GM12878 (cell line): ENCODE measurements around the gene ADAMTS2. TPM values are rescaled to one million over a fixed set of nuclear protein-coding genes. Genes with fewer than 3 reads are reported as not detected.

Experiments used
- ATAC-seq: fragments of 200-7000 bp; cut with Tn5 transposase; 3 replicates; pipeline ENCODE4 v1.9.1; 2020; ENCODE audit warnings: mild to moderate bottlenecking, moderate library complexity
- BruUV-seq: library from RNA; stranded (reverse); fragments of 400-500 nt; replicated peaks from 2 replicates; lab custom pipeline; 2021; lab: Mats Ljungman, UMichigan
- CTCF ChIA-PET: fragments of 300-600 bp; sonication (Branson Sonifier 250); formaldehyde crosslinking; extraction: SDS; loops from one replicate; lab custom pipeline; 2021; ENCODE audit warnings: inconsistent platforms; lab: Yijun Ruan, JAX
- POLR2A ChIA-PET: fragments of 350-600 bp; formaldehyde crosslinking; extraction: SDS; loops from one replicate; lab custom pipeline; 2021; ENCODE audit warnings: inconsistent platforms; lab: Charles Lee
- RAD21 ChIA-PET: fragments of 300-600 bp; sonication (Branson Sonifier 250); formaldehyde crosslinking; loops from one replicate; lab custom pipeline; 2023; ENCODE audit warnings: antibody characterized with exemption; ENCODE audit not compliant: unreplicated experiment; lab: Charles Lee
- SMC1A ChIA-PET: fragments of 300-600 bp; sonication (Branson Sonifier 250); formaldehyde crosslinking; loops from one replicate; lab custom pipeline; 2023; ENCODE audit not compliant: unreplicated experiment, uncharacterized antibody; lab: Charles Lee
- DNase-seq: peaks from one replicate; pipeline ENCODE4 v3.0.0-alpha.2; 2011; ENCODE audit warnings: low read depth, low spot score
- FAIRE-seq: peaks from 3 replicates; lab custom pipeline; 2011; peaks lifted over from hg19 to GRCh38; lab: Jason Lieb, UNC
- H2AFZ ChIP-seq: 2 replicates; pipeline ENCODE4 v1.6.0; 2011; ENCODE audit warnings: low read depth, low read length, control low read depth; ENCODE audit not compliant: control insufficient read depth
- H3K27ac ChIP-seq: 2 replicates; pipeline ENCODE4 v1.5.1; 2011; ENCODE audit warnings: control low read depth; ENCODE audit not compliant: control insufficient read depth, insufficient read depth
- H3K27me3 ChIP-seq, 2 experiments: replicated peaks in 1 of 2; 2 replicates each; pipeline versions ENCODE4 v1.6.0 to v1.6.1; 2011; ENCODE audit warnings: low read length in 1 of 2; ENCODE audit not compliant: control insufficient read depth in 2 of 2, insufficient read depth in 2 of 2
- H3K36me3 ChIP-seq, 2 experiments: 2 replicates each; pipeline ENCODE4 v1.5.1; 2011; ENCODE audit warnings: low read length in 1 of 2; ENCODE audit not compliant: control insufficient read depth in 2 of 2, insufficient read depth in 2 of 2
- H3K4me1 ChIP-seq: 2 replicates; pipeline ENCODE4 v1.6.1; 2011; ENCODE audit warnings: mild to moderate bottlenecking, low read length, moderate library complexity, mixed read lengths; ENCODE audit not compliant: control insufficient read depth, insufficient read depth
- H3K4me2 ChIP-seq: 2 replicates; pipeline ENCODE4 v1.6.0; 2011; ENCODE audit warnings: control low read depth; ENCODE audit not compliant: control insufficient read depth, insufficient read depth
- H3K4me3 ChIP-seq: fragments of 200-600 bp; sonication (generic); 2 replicates; pipeline ENCODE4 v1.5.1; 2016
- H3K79me2 ChIP-seq: 2 replicates; pipeline ENCODE4 v1.6.0; 2011; ENCODE audit warnings: low read length; ENCODE audit not compliant: control insufficient read depth, insufficient read depth
- H3K9ac ChIP-seq: 2 replicates; pipeline ENCODE4 v1.8.0; 2011; ENCODE audit warnings: low read length, control low read depth, mixed read lengths; ENCODE audit not compliant: control insufficient read depth, insufficient read depth
- H3K9me3 ChIP-seq: replicated peaks from 3 replicates; pipeline ENCODE4 v1.5.1; 2011; ENCODE audit warnings: mild to moderate bottlenecking, low read length; ENCODE audit not compliant: control insufficient read depth, insufficient read depth
- H4K20me1 ChIP-seq: 2 replicates; pipeline ENCODE4 v1.6.0; 2011; ENCODE audit not compliant: control insufficient read depth, insufficient read depth
- STAT1 ChIP-seq: fragments of 450-650 bp; conservative IDR thresholded peaks from 2 replicates; pipeline ENCODE4 v1.6.1; 2014; ENCODE audit warnings: antibody characterized with exemption, mild to moderate bottlenecking
- WGBS: methylation state at CpG from one replicate; pipeline ENCODE4 v1.1.6; 2016; ENCODE audit warnings: low lambda C conversion rate; ENCODE audit not compliant: insufficient replicate concordance, insufficient coverage; ENCODE audit errors: missing lambda C conversion rate; 5-methylcytosine and 5-hydroxymethylcytosine counted together
- in situ Hi-C: fragments of 300-500 bp; cut with MboI; formaldehyde crosslinking; loops from 9 replicates; pipeline ENCODE4 v1.14.3; 2018; ENCODE audit warnings: mixed read lengths
- intact Hi-C: fragments of 100-400 bp; cut with micrococcal nuclease; formaldehyde crosslinking; loops from one replicate; pipeline ENCODE4 v1.14.2; 2022; ENCODE audit not compliant: unreplicated experiment
- polyA plus RNA-seq, 11 experiments: library from polyadenylated mRNA; depleted of rRNA in 4 of 11; unstranded in 6 of 11; stranded (reverse) in 5 of 11; fragments of >200 nt; fragmentation: Nextera tagmentation in 4 of 11; fragmentation: Illumina TruSeq in 1 of 11; extraction: Ambion mirVana in 4 of 11; extraction: Trizol in 1 of 11; gene quantifications; 1 replicate in 1 of 11; 2 replicates in 10 of 11; pipeline versions ENCODE4 v1.2.1 to v1.2.3, GENCODE V29; 2011 to 2016; ENCODE audit warnings: inconsistent platforms in 2 of 11, missing spikeins in 2 of 11, low read depth in 1 of 11
- total RNA-seq, 4 experiments: library from RNA; depleted of rRNA in 3 of 4; stranded (reverse); fragments of >200 nt in 3 of 4; fragmentation: Illumina TruSeq in 1 of 4; extraction: Trizol in 1 of 4; gene quantifications; 2 replicates each; pipeline versions ENCODE4 v1.2.1 to v1.2.3, GENCODE V29; 2013 to 2021
- TF ChIP-seq, protein P1 (sequence below): fragments of 450-650 bp; IDR thresholded peaks from 2 replicates; pipeline ENCODE4 v1.6.1; 2017; ENCODE audit warnings: low read depth, mild to moderate bottlenecking, moderate library complexity
- TF ChIP-seq, protein P2 (sequence below): fragments of 450-650 bp; IDR thresholded peaks from 2 replicates; pipeline ENCODE4 v1.6.1; 2017; ENCODE audit warnings: mild to moderate bottlenecking

Gene ADAMTS2
- total and polyA plus RNA-seq, 10 of the 15 experiments (the other 5 are each of a cell fraction or from before 2014, with no cell fraction given) = 0.03 to 0.05 TPM; not detected in 8

DNA sequence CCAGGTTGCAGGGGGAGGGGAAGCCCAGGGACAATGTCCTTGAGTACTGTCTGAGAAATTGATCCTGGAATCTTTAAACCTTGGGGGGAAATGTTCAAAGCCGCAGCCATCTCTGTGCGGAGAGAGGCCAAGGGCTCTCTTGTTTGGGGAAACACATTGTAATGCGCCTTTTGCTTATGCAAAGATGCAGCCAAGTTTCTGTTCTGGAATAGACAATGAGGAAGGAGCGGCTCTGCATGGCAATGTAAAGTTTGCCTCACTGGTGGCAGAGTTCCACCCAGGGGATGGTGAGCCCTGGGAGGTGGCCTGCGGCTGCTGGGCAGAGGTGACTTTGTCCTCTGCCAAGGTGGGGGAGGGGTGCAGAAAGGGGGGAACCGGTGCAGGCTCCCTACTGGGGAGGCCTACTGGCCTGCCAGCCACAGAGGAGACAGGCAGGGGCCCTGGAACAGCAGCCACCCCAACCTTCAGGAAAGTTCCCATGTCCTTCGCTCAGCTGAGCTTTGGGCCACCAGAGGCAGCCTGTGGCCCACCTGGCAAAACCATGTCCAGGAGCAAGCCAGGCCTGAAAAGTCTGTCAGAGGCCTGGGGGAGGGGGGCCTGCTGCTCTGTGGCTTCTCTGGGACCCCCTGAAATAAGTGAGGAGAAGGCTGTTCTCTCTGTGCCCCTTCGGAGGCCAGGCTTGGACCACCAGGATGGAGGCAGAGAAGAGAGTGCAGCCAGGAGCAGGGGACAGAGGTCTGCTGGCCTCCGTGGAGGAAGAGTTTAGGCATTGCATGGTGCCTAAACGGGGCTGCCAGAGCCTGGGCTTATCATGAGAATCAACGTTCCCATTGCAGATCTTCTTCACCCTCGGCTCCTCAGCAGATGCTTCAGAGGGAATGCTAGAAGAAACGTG, 157.3 kb downstream of the ADAMTS2 start (continued):
- TF ChIP-seq, protein P1, sequence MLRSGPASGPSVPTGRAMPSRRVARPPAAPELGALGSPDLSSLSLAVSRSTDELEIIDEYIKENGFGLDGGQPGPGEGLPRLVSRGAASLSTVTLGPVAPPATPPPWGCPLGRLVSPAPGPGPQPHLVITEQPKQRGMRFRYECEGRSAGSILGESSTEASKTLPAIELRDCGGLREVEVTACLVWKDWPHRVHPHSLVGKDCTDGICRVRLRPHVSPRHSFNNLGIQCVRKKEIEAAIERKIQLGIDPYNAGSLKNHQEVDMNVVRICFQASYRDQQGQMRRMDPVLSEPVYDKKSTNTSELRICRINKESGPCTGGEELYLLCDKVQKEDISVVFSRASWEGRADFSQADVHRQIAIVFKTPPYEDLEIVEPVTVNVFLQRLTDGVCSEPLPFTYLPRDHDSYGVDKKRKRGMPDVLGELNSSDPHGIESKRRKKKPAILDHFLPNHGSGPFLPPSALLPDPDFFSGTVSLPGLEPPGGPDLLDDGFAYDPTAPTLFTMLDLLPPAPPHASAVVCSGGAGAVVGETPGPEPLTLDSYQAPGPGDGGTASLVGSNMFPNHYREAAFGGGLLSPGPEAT = no peak
- TF ChIP-seq STAT1 = no peak

DNA sequence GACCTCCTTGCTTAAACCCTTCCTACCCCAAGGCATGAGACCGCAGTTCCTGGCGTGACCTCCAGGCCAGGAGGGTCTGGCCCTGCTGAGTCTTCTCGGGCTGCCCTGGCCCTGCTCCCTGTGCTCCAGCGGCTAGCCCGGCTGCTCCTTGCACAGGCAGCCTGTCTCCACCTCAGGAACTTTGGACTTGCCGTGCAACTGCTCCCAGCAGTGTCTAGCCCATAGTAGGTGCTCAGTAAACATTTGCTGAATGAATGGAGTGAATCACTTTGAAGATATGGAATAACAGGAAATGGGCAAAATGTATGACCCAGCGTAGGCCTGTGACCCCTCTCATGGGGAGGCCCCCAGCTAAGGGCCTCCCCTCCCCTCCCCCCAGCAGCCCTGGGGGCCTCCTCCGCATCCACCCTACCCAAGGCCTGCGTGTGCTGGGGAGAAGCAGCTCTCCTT, 158.0 kb downstream of the ADAMTS2 start:
- Histone ChIP-seq H4K20me1 (no peaks in the 10 kb centered on the region), H3K79me2 (no peaks in the 10 kb centered on the region), H3K27me3 (no peaks in the 10 kb centered on the region), H3K9ac (no peak overlapping the region), H2AFZ (no peak overlapping the region), H3K9me3 (no peaks in the 10 kb centered on the region; the same call in 2 of the 3 replicates), H3K27ac (no peak overlapping the region), H3K4me3 (no peak overlapping the region), H3K4me2 (no peak overlapping the region), H3K36me3 (no peaks in the 10 kb centered on the region), H3K4me1 (no peaks in the 10 kb centered on the region)
- ATAC-seq (no peak), FAIRE-seq (no peak), DNase-seq (no peak)
- in situ Hi-C loops (no loop called here), intact Hi-C loops (no loop called here)
- RAD21 ChIA-PET = no interaction called here
- POLR2A ChIA-PET = no interaction called here
- SMC1A ChIA-PET = no interaction called here
- 51% methylated on average over 9 of the region's 9 CpGs for WGBS
- TF ChIP-seq, protein P2, sequence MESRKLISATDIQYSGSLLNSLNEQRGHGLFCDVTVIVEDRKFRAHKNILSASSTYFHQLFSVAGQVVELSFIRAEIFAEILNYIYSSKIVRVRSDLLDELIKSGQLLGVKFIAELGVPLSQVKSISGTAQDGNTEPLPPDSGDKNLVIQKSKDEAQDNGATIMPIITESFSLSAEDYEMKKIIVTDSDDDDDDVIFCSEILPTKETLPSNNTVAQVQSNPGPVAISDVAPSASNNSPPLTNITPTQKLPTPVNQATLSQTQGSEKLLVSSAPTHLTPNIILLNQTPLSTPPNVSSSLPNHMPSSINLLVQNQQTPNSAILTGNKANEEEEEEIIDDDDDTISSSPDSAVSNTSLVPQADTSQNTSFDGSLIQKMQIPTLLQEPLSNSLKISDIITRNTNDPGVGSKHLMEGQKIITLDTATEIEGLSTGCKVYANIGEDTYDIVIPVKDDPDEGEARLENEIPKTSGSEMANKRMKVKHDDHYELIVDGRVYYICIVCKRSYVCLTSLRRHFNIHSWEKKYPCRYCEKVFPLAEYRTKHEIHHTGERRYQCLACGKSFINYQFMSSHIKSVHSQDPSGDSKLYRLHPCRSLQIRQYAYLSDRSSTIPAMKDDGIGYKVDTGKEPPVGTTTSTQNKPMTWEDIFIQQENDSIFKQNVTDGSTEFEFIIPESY = no peak
- BruUV-seq = no TSS peak
- CTCF ChIA-PET = no interaction called here
